Naive thymus-derived CD8-positive, alpha-beta T cell (primary cell): ENCODE results near the gene UTS2R. TPM values are rescaled to one million over a fixed set of nuclear protein-coding genes. Genes with fewer than 3 reads are reported as not detected.
A peak's percentile ranks its signal among the peaks of the same experiment; 100 is the strongest.
"Not testable (repeated sequence)": the region's sequence is repeated elsewhere in the genome, so short reads cannot be mapped to it uniquely, and the experiment has no call there.

Experiments
- ATAC-seq, 2 donors: fragments of 150-1000 bp; cut with Tn5 transposase in 1 of 2; sonication (Bioruptor Pico), chemical (Tn5 transposase) in 1 of 2; 1 replicate in 1 of 2; 2 replicates in 1 of 2; pipeline ENCODE4 v1.10.0; 2021; ENCODE audit warnings: mild to moderate bottlenecking in 2 of 2, moderate library complexity in 2 of 2
- POLR2A ChIA-PET: fragments of 350-600 bp; sonication (Branson Sonifier 250); formaldehyde crosslinking; loops from one replicate; lab custom pipeline; 2021; ENCODE audit warnings: antibody characterized with exemption; lab: Charles Lee
- DNase-seq, 10 donors: peaks; one replicate each; pipeline versions ENCODE4 v3.0.0 to v3.0.0-alpha.2; 2020 to 2022
- H3K27ac Mint-ChIP-seq, 10 donors: one replicate each; pipeline ENCODE4 v1.8.0; 2020 to 2022; ENCODE audit warnings: mild to moderate bottlenecking in 10 of 10, mixed read lengths in 10 of 10, moderate library complexity in 4 of 10, inconsistent platforms in 1 of 10
- H3K27me3 Mint-ChIP-seq, 5 donors: one replicate each; pipeline ENCODE4 v1.8.0; 2021 to 2022; ENCODE audit warnings: mixed read lengths in 5 of 5
- H3K36me3 Mint-ChIP-seq, 3 donors: one replicate each; pipeline ENCODE4 v1.8.0; 2020 to 2022; ENCODE audit warnings: mixed read lengths in 3 of 3, mild to moderate bottlenecking in 2 of 3, inconsistent platforms in 1 of 3
- H3K4me1 Mint-ChIP-seq, 4 donors: one replicate each; pipeline ENCODE4 v1.8.0; 2021 to 2022; ENCODE audit warnings: mixed read lengths in 4 of 4
- H3K4me3 Mint-ChIP-seq, 10 donors: one replicate each; pipeline ENCODE4 v1.8.0; 2020 to 2022; ENCODE audit warnings: mild to moderate bottlenecking in 10 of 10, mixed read lengths in 10 of 10, moderate library complexity in 6 of 10, inconsistent platforms in 1 of 10
- H3K9me3 Mint-ChIP-seq, 9 donors: one replicate each; pipeline ENCODE4 v1.8.0; 2020 to 2022; ENCODE audit warnings: mixed read lengths in 9 of 9, mild to moderate bottlenecking in 3 of 9, inconsistent platforms in 1 of 9, moderate library complexity in 1 of 9
- polyA plus RNA-seq, 3 donors: library from polyadenylated mRNA; unstranded; fragments of 300-500 nt; fragmentation: Illumina TruSeq; gene quantifications; one replicate each; pipeline ENCODE4 v1.2.3, GENCODE V29; 2021
- total RNA-seq, 8 experiments: library from RNA in 2 of 8; stranded (reverse) in 2 of 8; gene quantifications; one replicate each; pipeline ENCODE4 v1.2.3 and lab custom pipeline; 2021 to 2026

The UTS2R gene
- total and polyA plus RNA-seq, 5 experiments from 2014 or later, result not detected

DNA sequence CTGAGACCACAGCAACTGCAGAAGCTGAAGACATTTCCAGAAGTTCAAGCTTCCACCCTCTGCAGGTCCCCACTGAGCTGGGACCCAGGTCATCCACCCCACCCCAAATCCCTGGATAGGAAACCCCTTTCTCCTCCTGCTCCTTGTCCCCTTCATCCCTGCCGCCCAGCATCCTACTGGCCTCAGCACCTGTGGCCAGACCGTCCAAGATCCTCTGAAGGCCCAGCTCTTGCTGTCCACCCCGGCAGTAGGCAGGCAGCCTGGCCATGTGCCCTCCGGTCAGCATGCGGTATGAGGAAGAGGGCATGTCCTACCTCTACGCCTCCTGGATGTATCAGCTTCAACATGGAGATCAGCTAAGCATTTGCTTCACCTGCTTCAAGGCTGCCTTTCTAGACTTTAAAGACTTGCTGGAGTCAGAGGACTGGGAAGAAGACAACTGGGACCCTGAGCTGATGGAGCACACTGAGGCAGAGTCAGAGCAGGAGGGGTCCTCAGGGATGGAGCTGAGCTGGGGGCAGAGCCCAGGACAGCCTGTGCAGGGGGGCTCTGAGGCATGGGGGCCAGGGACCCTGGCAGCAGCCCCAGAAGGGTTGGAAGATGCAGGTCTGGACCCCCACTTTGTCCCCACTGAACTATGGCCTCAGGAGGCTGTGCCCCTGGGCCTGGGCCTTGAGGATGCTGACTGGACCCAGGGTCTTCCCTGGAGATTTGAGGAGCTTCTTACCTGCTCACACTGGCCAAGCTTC, 9.5 kb upstream of the UTS2R start:
- H3K9me3 Mint-ChIP-seq, result no peaks in the 10 kb centered on the region
- ATAC-seq (no peak), DNase-seq (no peak)
- POLR2A ChIA-PET, result interaction anchor here (1.5 kb wide), 1 partner anchor 189 kb away, joined by 4 read pairs; no protein-coding TSS in a partner anchor
- H3K4me3 Mint-ChIP-seq, result no peak overlapping the region
- peak overlapping the region in 1 of 10 donors; percentile 72 for H3K27ac Mint-ChIP-seq
- H3K36me3 Mint-ChIP-seq, result no peaks in the 10 kb centered on the region
- peaks cover 2 to 7% (median 6%) of the 10 kb centered on the region in 4 donors for H3K4me1 Mint-ChIP-seq
- peaks cover 0 to 12% (median 10%) of the 10 kb centered on the region in 5 donors for H3K27me3 Mint-ChIP-seq

DNA sequence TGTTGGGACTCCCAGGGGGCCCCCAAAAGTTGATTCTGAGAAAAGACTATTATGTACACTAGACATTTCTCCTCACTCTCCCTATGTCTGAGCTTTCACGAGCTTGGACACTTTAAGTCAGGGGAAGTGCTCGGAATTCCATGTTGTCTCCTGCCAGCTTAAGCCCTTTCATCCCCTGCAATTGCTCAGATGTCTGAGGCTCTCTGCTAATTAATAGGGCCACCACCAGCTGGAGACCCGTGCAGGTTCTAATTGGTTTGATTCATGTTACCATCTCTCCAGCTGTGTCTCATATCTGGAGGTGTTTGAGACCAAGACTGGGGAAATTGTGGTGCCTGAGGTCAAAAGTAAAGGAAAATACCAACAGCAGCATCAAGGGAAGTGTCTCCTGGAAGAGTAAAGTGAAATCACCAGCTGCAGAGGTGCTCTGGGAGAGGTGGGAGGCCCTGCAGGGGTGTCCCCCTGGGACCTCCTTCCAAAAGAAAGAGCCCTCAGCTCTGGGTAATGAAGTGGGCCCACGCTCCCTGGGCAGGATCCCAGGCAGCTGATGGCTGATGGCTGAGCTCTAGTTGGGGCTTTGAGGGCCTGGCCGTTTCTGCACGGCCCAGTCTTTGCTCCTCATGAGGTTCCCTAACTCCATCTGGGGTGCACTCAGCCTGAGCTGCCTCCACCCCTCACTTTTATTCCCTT, 5.8 kb upstream of the UTS2R start:
- Mint-ChIP-seq H3K27ac (no peak overlapping the region), H3K27me3 (peaks cover 0 to 21% (median 6%) of the 10 kb centered on the region in 5 donors), H3K9me3 (no peaks in the 10 kb centered on the region), H3K36me3 (no peaks in the 10 kb centered on the region), H3K4me1 (peaks cover 0 to 5% (median 3%) of the 10 kb centered on the region in 4 donors), H3K4me3 (no peak overlapping the region)
- POLR2A ChIA-PET, result no interaction called here
- no peak for DNase-seq
- ATAC-seq, result no peak

DNA sequence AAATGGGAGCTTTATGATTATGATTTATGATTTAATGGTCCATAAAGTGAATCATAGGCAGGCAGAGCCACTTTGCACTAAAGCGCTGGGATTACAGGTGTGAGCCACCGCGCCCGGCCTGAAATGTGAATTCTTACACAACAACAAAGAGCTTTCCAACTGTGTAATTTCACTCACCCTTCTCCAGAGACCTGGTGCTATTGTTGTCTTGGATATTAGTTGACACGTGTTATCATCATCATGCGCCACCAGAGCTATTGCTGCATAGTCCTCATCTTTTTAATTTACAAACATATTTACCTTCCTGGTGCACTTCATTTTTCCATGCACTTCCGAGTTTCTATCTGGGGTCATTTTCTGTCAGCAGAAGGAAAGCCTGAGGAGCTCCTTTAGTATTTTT, 4.8 kb upstream of the UTS2R start:
- peaks cover 0 to 2% (median 0%) of the 10 kb centered on the region in 3 donors for H3K36me3 Mint-ChIP-seq
- no peaks in the 10 kb centered on the region for H3K9me3 Mint-ChIP-seq
- POLR2A ChIA-PET, result no interaction called here
- peaks cover 3 to 27% (median 10%) of the 10 kb centered on the region in 5 donors for H3K27me3 Mint-ChIP-seq
- ATAC-seq (no peak), DNase-seq (no peak)
- H3K4me1 Mint-ChIP-seq, result peaks cover 3 to 10% (median 7%) of the 10 kb centered on the region in 4 donors
- no peak overlapping the region for H3K27ac Mint-ChIP-seq
- H3K4me3 Mint-ChIP-seq, result no peak overlapping the region

DNA sequence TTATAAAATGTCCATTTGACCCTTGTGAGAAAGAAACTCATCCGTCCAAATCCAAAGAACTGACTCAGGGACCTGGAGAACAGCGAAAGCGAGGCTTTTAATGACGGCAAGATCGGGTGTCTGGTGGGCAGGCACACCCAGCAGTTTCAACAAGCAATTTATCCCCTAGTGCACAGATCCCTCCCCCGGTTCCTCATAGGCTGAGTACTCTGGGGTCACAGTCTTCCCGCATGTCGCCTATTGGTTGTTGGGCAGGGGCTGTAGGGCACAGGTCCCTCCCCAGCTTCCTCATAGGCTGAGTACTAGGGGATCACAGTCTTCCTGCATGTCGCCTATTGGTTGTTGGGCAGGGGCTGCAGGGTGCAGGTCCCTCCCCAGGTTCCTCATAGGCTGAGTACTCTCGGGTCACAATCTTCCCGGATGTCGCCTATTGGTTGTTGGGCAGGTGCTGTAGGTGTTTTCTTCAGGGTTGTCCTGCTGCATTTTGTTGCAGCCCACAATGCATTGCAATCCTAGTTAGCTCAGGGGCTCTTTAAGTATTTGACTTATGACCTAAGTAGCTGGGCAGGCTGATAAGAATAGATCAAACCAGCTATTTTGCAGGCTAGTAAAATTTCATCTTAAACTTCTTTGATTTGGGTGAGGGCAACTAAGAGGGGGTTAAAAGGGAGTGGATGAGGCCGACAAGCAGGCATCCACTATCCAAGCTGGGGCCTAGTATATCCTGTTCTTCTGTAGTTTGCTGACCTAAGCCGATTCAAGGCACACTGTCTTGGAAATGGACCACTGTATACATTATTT, 3.6 kb upstream of the UTS2R start:
- POLR2A ChIA-PET, result no interaction called here
- ATAC-seq (no peak), DNase-seq (no peak)
- Mint-ChIP-seq H3K27me3 (peaks cover 7 to 34% (median 18%) of the 10 kb centered on the region in 5 donors), H3K4me1 (peaks cover 3 to 16% (median 11%) of the 10 kb centered on the region in 4 donors), H3K4me3 (no peak overlapping the region), H3K27ac (no peak overlapping the region), H3K9me3 (no peaks in the 10 kb centered on the region), H3K36me3 (peaks cover 0 to 3% (median 0%) of the 10 kb centered on the region in 3 donors)

DNA sequence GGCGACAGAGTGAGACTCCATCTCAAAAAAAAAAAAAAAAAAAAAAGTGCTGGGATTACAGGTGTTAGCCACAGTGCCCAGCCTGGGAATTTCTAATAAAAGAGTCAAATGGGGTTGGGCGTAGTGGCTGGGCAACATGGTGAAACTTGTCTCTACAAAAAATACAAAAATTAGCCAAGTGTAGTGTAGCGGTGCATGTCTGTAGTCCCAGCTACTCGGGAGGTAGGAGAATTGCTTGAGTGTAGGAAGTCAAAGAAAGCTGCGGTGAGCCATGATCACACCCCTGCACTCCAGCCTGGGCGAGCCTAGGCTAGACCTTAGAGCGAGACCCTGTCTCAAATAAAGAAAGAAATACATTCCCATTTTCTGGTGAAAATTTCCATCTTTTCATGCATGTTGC, 2.4 kb upstream of the UTS2R start:
- peaks cover 11 to 45% (median 26%) of the 10 kb centered on the region in 5 donors for H3K27me3 Mint-ChIP-seq
- no peak for DNase-seq
- H3K9me3 Mint-ChIP-seq, result no peaks in the 10 kb centered on the region
- H3K4me3 Mint-ChIP-seq, result no peak overlapping the region
- no peak overlapping the region for H3K27ac Mint-ChIP-seq
- ATAC-seq, result no peak
- POLR2A ChIA-PET, result no interaction called here
- H3K36me3 Mint-ChIP-seq, result peaks cover 0 to 5% (median 0%) of the 10 kb centered on the region in 3 donors
- H3K4me1 Mint-ChIP-seq, result peaks cover 3 to 20% (median 14%) of the 10 kb centered on the region in 4 donors

DNA sequence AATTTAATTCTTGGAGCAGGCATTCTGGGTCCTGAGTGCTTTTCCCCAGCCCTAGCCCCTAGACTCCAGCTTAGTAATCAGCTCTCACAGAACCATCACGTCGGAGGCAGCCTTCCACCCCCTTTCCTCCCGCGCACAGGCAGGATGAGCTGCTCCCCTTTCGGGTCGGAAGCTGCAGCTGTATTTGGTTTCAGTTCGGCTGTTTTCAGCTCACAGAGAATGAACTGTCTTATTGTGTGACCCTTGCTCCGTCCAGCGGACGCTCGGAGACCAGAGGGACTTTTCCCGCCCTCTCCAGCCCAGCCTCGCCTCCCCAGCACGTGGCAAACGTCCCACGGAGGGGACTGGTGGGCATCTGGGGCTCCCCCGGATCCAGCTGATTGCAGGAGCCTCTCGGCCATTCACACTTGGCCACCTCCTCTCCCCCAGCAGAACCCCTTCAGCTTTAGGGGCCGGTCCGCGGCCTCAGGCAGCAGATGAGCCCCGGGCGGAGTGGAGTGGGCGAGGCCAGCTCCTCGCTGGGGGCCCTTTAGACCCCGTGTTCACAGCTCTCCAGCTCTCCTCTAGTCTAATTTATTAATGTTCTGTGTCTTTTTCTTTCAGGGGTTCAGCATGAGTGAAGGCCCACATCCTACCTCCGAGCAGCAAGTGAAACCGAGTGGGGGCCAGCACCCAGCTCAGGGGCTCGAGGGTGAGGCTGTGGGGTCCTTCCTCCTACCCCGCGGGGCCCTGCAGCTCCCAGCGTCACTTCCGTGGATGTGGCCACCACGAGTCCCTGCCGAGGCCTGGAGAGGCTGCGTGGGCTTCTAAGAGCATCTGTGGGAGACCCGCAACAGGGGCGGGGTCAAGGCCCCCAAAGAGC, 863 bp upstream of the UTS2R start:
- Mint-ChIP-seq H3K9me3 (no peaks in the 10 kb centered on the region), H3K4me3 (peak overlapping the region; percentile 64 to 85 (median 76)), H3K4me1 (peaks cover 3 to 20% (median 14%) of the 10 kb centered on the region in 4 donors), H3K27ac (peak overlapping the region in 1 of 10 donors; percentile 25), H3K36me3 (peaks cover 0 to 5% (median 0%) of the 10 kb centered on the region in 3 donors), H3K27me3 (peaks cover 11 to 48% (median 24%) of the 10 kb centered on the region in 5 donors)
- DNase-seq (peak in 2 of 10 donors; percentile 27 to 45), ATAC-seq (peak; percentile 50 to 53)
- POLR2A ChIA-PET, result no interaction called here

DNA sequence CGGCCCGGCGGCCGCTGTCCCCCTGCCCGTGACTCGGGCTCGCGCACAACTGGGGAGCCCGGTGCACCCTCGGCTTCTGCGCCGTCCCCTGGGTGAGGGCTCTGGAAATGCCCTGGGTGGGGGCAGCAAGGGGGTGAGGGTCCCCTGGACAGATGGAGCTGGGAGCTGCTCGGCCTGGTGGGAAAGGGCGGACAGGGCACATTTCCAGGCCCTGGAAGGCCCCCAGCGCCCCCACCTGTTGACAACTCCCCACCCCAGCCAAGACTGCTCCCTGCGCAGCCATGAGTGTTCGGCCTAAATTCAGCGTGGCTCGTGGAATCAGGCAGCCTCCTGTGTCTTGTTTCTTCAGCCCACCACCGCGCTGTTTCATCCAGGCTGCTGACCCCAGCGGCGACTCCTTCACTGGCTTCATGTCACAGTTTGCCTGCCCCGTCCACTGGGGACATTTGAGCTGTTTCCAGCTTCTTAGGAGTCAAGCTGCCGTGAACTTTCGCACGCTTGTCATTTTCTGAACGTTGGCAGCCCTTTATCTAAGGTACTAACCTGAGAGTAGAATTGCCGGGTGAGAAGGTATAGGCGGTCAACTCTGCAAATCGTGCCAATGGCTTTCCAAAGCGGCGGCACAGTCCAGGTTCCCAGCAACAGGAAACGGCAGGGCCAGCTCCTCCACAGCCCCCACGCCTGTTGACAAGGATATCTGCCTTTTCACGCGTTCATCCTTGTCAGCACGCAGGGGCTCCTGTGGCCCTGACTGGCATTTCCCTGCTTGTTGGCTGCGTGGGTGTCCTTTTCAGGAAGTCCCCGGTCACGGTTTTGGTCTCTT, 895 bp downstream of the UTS2R start:
- no peak for ATAC-seq
- POLR2A ChIA-PET, result no interaction called here
- no peak overlapping the region for H3K27ac Mint-ChIP-seq
- peak overlapping the region in 7 of 10 donors; percentile 12 to 80 (median 57) for H3K4me3 Mint-ChIP-seq
- peak in 1 of 10 donors; percentile 55 for DNase-seq
- no peaks in the 10 kb centered on the region for H3K9me3 Mint-ChIP-seq
- peaks cover 12 to 56% (median 27%) of the 10 kb centered on the region in 5 donors for H3K27me3 Mint-ChIP-seq
- peaks cover 0 to 5% (median 0%) of the 10 kb centered on the region in 3 donors for H3K36me3 Mint-ChIP-seq
- H3K4me1 Mint-ChIP-seq, result peaks cover 3 to 20% (median 14%) of the 10 kb centered on the region in 4 donors

DNA sequence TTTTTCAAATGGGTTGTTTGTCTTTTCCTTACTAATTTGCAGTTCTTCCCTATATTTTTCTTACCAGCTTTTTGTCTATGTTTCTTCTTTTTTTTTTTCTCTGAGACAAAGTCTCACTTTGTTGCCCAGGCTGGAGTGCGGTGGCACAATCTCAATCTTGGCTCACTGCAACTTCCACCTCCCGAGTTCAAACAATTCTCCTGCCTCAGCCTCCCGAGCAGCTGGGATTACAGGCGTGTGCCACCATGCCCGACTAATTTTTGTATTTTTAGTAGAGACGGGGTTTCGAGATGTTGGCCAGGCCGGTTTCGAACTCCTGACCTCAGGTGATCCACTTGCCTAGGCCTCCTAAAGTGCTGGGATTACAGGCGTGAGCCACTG, 1.5 kb downstream of the UTS2R start:
- H3K36me3 Mint-ChIP-seq, POLR2A ChIA-PET, H3K9me3 Mint-ChIP-seq, H3K27ac Mint-ChIP-seq, ATAC-seq: not testable (repeated sequence)
- peaks cover 12 to 61% (median 26%) of the 10 kb centered on the region in 5 donors for H3K27me3 Mint-ChIP-seq
- H3K4me3 Mint-ChIP-seq, result peak overlapping the region in 7 of 10 donors; percentile 23 to 80 (median 63)
- peak in 1 of 10 donors; percentile 21 for DNase-seq
- H3K4me1 Mint-ChIP-seq, result peaks cover 3 to 20% (median 14%) of the 10 kb centered on the region in 4 donors

DNA sequence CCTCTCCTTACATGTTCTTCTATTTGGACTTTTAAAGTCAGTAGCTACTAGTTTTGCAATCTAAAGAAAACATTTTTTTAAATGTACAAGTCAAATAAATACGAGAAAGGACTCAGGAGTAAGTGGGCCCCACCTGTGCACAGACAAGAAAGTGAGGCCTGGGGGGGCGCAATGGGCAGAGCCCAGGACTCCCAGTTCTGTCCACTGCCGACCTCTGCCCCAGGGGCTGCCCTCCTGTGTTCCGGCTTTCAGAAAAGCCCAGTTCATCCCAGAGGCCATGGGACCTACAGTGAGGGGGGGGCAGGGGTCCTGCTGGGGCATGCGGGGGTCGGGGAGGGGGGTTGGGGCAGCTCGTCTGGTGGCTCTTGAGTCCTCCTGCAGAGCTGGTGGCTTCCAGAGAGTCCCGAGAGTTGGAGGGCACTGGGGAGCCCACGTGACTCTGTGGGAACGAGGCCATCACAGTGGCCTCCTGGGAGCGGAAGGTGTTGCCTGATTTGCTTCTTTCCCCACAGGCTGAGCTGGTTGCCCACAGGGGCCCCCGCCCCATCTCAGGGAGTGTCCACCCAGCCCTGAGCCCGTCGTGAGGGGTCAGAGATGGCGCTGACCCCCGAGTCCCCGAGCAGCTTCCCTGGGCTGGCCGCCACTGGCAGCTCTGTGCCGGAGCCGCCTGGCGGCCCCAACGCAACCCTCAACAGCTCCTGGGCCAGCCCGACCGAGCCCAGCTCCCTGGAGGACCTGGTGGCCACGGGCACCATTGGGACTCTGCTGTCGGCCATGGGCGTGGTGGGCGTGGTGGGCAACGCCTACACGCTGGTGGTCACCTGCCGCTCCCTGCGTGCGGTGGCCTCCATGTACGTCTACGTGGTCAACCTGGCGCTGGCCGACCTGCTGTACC, 2.4 kb downstream of the UTS2R start:
- Mint-ChIP-seq H3K4me3 (no peak overlapping the region), H3K27ac (no peak overlapping the region), H3K9me3 (no peaks in the 10 kb centered on the region), H3K36me3 (peaks cover 0 to 5% (median 0%) of the 10 kb centered on the region in 3 donors), H3K27me3 (peaks cover 14 to 62% (median 26%) of the 10 kb centered on the region in 5 donors), H3K4me1 (peaks cover 3 to 20% (median 14%) of the 10 kb centered on the region in 4 donors)
- POLR2A ChIA-PET, result no interaction called here
- ATAC-seq (no peak), DNase-seq (no peak)

DNA sequence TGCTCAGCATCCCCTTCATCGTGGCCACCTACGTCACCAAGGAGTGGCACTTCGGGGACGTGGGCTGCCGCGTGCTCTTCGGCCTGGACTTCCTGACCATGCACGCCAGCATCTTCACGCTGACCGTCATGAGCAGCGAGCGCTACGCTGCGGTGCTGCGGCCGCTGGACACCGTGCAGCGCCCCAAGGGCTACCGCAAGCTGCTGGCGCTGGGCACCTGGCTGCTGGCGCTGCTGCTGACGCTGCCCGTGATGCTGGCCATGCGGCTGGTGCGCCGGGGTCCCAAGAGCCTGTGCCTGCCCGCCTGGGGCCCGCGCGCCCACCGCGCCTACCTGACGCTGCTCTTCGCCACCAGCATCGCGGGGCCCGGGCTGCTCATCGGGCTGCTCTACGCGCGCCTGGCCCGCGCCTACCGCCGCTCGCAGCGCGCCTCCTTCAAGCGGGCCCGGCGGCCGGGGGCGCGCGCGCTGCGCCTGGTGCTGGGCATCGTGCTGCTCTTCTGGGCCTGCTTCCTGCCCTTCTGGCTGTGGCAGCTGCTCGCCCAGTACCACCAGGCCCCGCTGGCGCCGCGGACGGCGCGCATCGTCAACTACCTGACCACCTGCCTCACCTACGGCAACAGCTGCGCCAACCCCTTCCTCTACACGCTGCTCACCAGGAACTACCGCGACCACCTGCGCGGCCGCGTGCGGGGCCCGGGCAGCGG, 3.2 kb downstream of the UTS2R start:
- peaks cover 14 to 60% (median 28%) of the 10 kb centered on the region in 5 donors for H3K27me3 Mint-ChIP-seq
- POLR2A ChIA-PET, result no interaction called here
- ATAC-seq, result no peak
- H3K9me3 Mint-ChIP-seq, result no peaks in the 10 kb centered on the region
- no peak overlapping the region for H3K27ac Mint-ChIP-seq
- no peak overlapping the region for H3K4me3 Mint-ChIP-seq
- DNase-seq, result no peak
- peaks cover 0 to 5% (median 0%) of the 10 kb centered on the region in 3 donors for H3K36me3 Mint-ChIP-seq
- H3K4me1 Mint-ChIP-seq, result peaks cover 3 to 20% (median 14%) of the 10 kb centered on the region in 4 donors
